Central memory CD8-positive, alpha-beta T cell (primary cell): ENCODE results near the gene EPHB4.
A peak's percentile ranks its signal among the peaks of the same experiment; 100 is the strongest.
"Not testable (repeated sequence)": the region's sequence is repeated elsewhere in the genome, so short reads cannot be mapped to it uniquely, and the experiment has no call there.

Experiments
- ATAC-seq: fragments of 150-1000 bp; cut with Tn5 transposase; replicated peaks from 2 replicates; pipeline ENCODE4 v1.10.0; 2022; ENCODE audit warnings: mild to moderate bottlenecking, moderate FRiP score, moderate number of reproducible peaks; ENCODE audit not compliant: poor library complexity, severe bottlenecking; ENCODE audit errors: extremely low read depth
- DNase-seq, 2 donors: peaks; one replicate each; pipeline ENCODE4 v3.0.0; 2021; ENCODE audit warnings: low spot score in 2 of 2
- H3K27ac Mint-ChIP-seq: one replicate; pipeline ENCODE4 v1.8.0; 2022; ENCODE audit warnings: low read depth, mild to moderate bottlenecking, moderate library complexity, mixed read lengths
- H3K27me3 Mint-ChIP-seq: one replicate; pipeline ENCODE4 v1.8.0; 2022; ENCODE audit warnings: mixed read lengths
- H3K36me3 Mint-ChIP-seq: one replicate; pipeline ENCODE4 v1.8.0; 2022; ENCODE audit warnings: mild to moderate bottlenecking, moderate library complexity, mixed read lengths; ENCODE audit not compliant: insufficient read depth
- H3K4me1 Mint-ChIP-seq: one replicate; pipeline ENCODE4 v1.8.0; 2022; ENCODE audit warnings: mixed read lengths
- H3K4me3 Mint-ChIP-seq: one replicate; pipeline ENCODE4 v1.8.0; 2022; ENCODE audit warnings: mild to moderate bottlenecking, moderate library complexity, mixed read lengths
- H3K9me3 Mint-ChIP-seq: one replicate; pipeline ENCODE4 v1.8.0; 2022; ENCODE audit warnings: mixed read lengths

EPHB4 gene

DNA sequence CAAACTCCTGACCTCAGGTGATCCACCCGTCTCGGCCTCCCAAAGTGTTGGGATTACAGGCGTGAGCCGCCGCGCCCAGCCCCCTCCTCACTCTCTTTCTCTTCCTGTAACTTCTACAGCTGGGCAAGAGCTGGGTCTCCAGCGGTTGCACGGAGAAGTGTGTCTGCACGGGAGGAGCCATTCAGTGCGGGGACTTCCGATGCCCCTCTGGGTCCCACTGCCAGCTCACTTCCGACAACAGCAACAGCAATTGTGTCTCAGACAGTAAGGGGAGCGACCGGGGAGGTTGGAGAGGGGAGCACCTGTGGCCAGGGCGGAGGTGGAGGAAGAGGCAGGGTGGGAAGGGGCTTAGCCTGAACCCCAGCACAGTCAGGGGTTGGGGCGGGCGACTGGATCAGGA, 41.4 kb downstream of the EPHB4 start:
- Mint-ChIP-seq H3K9me3 (no peaks in the 10 kb centered on the region), H3K36me3 (no peaks in the 10 kb centered on the region), H3K27me3 (peaks cover 46% of the 10 kb centered on the region), H3K4me1 (peaks cover 5% of the 10 kb centered on the region), H3K4me3 (peak overlapping the region; percentile 23), H3K27ac (no peak overlapping the region)
- no peak for ATAC-seq
- DNase-seq: no peak

DNA sequence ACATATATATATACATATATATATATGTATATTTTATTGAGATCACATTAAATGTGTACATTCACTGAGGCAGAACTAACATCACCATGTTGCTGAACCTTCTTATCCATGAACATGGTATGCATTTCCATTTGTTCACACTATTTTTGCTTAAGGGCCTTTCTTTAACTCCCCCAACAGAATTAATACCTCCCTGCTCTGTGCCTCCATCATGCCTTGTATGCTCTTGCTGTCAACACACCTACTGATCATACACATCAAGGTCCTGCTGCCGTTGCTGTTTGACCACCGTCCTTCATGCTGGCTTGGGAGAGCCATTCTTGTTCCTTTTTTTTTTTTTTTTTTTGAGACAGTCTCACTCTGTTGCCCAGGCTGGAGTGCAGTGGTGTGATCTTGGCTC, 43.5 kb downstream of the EPHB4 start:
- no peak for ATAC-seq
- no peak overlapping the region for H3K4me3 Mint-ChIP-seq
- H3K36me3 Mint-ChIP-seq: no peaks in the 10 kb centered on the region
- no peaks in the 10 kb centered on the region for H3K9me3 Mint-ChIP-seq
- H3K27me3 Mint-ChIP-seq: peaks cover 39% of the 10 kb centered on the region
- no peak for DNase-seq
- peaks cover 5% of the 10 kb centered on the region for H3K4me1 Mint-ChIP-seq
- H3K27ac Mint-ChIP-seq: no peak overlapping the region

DNA sequence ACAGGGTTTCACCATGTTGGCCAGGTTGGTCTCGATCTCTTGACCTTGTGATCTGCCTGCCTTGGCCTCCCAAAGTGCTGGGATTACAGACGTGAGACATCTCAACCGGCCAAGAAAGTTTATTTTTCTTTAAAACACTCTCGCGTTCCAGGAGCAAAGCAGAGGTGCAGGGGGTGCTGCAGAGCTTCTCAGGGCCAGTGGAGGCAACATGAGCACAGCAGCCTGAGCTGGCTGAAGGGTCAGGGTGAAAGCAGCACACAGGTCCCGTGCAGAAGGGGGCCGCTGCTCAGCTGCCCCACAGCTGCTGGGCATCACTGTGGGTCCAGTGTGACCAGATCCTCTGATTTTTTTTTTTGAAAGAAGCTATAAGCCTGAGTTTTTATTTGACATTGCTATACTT, 46.1 kb downstream of the EPHB4 start:
- H3K36me3 Mint-ChIP-seq: no peaks in the 10 kb centered on the region
- ATAC-seq (no peak), DNase-seq (no peak)
- H3K4me1 Mint-ChIP-seq: peaks cover 5% of the 10 kb centered on the region
- H3K4me3 Mint-ChIP-seq: no peak overlapping the region
- no peak overlapping the region for H3K27ac Mint-ChIP-seq
- H3K9me3 Mint-ChIP-seq: no peaks in the 10 kb centered on the region
- H3K27me3 Mint-ChIP-seq: peaks cover 37% of the 10 kb centered on the region

DNA sequence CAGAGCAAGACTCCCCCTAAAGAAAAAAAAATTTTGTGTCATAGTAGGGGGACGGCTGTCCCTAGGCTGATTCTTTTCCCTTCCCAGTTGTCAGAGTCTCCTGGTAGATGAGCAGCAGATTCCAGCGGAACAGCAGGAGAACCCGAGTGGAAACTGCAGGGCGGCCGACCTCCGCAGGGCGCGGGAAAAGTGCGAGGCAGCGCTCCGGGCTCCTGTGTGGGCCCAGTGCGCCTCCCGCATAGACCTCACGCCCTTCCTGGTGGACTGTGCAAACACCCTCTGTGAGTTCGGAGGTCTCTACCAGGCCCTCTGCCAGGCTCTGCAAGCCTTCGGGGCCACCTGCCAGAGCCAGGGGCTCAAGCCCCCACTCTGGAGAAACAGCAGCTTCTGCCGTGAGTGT, 48.0 kb downstream of the EPHB4 start:
- Mint-ChIP-seq H3K27ac (no peak overlapping the region), H3K4me3 (no peak overlapping the region), H3K27me3 (peaks cover 33% of the 10 kb centered on the region), H3K4me1 (no peaks in the 10 kb centered on the region), H3K9me3 (no peaks in the 10 kb centered on the region), H3K36me3 (no peaks in the 10 kb centered on the region)
- ATAC-seq (no peak), DNase-seq (no peak)

DNA sequence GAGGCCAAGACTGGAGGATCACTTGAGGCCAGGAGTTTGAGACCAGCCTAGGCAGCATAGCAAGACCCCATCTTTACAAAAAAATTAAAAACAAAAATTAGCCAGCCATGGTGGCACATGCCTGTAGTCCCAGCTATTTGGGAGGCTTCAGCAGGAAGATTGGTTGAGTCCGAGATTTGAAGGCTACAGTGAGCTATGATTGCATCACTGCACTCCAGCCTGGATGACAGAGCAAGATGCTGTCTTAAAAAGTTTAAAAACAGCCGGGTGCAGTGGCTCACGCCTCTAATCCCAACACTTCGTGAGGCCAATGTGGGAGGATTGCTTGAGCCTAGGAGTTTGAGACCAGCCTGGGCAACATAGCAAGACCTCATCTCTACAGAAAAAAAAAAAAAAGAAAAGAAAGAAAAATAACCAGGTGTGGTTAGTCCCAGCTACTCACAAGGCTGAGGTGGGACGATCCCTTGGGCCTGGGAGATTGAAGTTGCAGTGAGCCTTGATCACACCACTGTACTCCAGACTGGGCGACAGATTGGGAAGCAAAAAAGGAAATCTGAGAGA, 49.2 kb downstream of the EPHB4 start:
- no peak overlapping the region for H3K4me3 Mint-ChIP-seq
- no peaks in the 10 kb centered on the region for H3K9me3 Mint-ChIP-seq
- DNase-seq (no peak), ATAC-seq (no peak)
- no peak overlapping the region for H3K27ac Mint-ChIP-seq
- peaks cover 31% of the 10 kb centered on the region for H3K27me3 Mint-ChIP-seq
- no peaks in the 10 kb centered on the region for H3K4me1 Mint-ChIP-seq
- H3K36me3 Mint-ChIP-seq: no peaks in the 10 kb centered on the region

DNA sequence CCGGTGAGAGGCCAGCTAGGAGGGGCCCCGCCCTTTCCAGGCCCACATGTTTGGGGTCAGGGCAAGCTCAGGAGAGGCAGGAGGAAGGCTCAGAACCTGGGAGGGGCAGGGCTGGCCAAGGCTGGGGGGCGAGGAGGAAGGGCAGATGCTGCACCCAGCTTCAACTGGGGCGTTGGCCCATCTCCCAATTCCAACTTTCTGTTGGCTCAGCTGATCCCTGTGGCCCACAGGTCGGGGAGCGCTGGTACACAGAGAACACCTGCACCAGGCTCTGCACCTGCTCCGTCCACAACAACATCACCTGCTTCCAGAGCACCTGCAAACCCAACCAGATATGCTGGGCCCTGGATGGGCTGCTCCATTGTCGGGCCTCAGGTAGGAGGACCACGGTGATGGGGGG, 53.8 kb downstream of the EPHB4 start:
- H3K9me3 Mint-ChIP-seq: no peaks in the 10 kb centered on the region
- no peak for DNase-seq

DNA sequence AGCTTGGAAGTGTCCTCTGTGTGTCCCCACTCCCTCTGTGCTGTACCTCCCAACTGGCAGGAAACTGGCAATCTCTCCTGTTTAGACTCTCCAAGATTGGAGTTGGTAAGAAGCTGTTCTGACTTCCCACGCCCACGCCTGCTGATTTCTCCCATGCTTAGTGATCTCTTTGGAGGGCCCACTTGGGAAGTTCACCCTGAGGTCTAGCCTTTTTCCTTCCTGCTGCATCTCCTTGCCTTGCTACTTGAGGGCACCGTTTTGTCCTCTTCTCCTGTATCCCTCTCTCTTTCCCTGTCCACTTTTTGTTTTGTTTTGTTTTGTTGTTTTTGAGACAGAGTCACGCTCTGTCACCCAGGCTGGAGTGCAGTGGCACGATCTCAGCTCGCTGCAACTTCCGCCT, 58.5 kb downstream of the EPHB4 start:
- Mint-ChIP-seq H3K4me1 (no peaks in the 10 kb centered on the region), H3K27ac (peak overlapping the region; percentile 72), H3K4me3 (no peak overlapping the region), H3K9me3 (no peaks in the 10 kb centered on the region), H3K36me3 (no peaks in the 10 kb centered on the region), H3K27me3 (peaks cover 44% of the 10 kb centered on the region)
- DNase-seq (no peak), ATAC-seq (no peak)

More for the DNA sequence above, 53.8 kb downstream of the EPHB4 start:
- H3K4me1 Mint-ChIP-seq: no peaks in the 10 kb centered on the region
- peaks cover 48% of the 10 kb centered on the region for H3K27me3 Mint-ChIP-seq
- ATAC-seq: no peak
- no peak overlapping the region for H3K27ac Mint-ChIP-seq
- no peak overlapping the region for H3K4me3 Mint-ChIP-seq
- no peaks in the 10 kb centered on the region for H3K36me3 Mint-ChIP-seq

DNA sequence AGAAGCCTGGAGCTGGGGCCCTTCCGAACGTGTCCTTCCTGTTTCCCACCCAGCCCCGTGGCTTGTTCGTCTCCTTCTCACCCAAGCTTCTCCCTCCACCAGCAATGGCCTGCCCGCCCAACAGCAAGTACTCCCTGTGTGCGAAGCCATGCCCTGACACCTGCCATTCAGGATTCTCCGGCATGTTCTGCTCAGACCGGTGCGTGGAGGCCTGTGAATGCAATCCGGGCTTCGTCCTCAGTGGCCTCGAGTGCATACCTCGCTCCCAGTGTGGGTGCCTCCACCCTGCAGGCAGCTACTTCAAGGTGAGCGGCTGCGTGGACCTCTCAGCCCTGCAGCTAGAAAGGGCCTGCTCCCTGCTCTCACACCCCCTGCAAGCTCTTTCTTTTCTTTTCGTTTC, 62.1 kb downstream of the EPHB4 start:
- Mint-ChIP-seq H3K27me3 (peaks cover 54% of the 10 kb centered on the region), H3K4me3 (no peak overlapping the region), H3K36me3 (no peaks in the 10 kb centered on the region), H3K27ac (no peak overlapping the region), H3K4me1 (no peaks in the 10 kb centered on the region), H3K9me3 (no peaks in the 10 kb centered on the region)
- no peak for DNase-seq
- ATAC-seq: no peak

DNA sequence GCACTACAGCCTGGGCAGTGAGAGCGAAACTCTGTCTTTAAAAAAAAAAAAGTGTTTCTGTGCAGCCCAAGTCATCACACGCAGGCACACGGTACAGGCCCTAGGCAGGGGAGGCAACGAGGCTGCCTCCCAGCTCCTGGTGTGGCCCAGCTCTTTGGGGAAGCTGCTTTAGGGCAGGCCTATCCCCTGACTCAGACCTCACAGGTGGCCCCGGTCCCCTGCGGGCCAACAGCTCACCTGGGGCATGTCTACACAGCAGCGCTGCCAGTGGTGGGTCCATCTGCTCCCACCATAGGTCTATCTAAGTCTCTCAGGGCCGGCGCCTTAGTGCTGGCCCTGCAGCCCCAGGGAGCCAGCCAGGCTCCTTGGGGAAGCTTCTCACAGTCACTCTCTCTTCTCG, 62.5 kb downstream of the EPHB4 start:
- DNase-seq (no peak), ATAC-seq (no peak)
- no peak overlapping the region for H3K27ac Mint-ChIP-seq
- no peaks in the 10 kb centered on the region for H3K9me3 Mint-ChIP-seq
- no peak overlapping the region for H3K4me3 Mint-ChIP-seq
- H3K4me1 Mint-ChIP-seq: no peaks in the 10 kb centered on the region
- peaks cover 50% of the 10 kb centered on the region for H3K27me3 Mint-ChIP-seq
- no peaks in the 10 kb centered on the region for H3K36me3 Mint-ChIP-seq

DNA sequence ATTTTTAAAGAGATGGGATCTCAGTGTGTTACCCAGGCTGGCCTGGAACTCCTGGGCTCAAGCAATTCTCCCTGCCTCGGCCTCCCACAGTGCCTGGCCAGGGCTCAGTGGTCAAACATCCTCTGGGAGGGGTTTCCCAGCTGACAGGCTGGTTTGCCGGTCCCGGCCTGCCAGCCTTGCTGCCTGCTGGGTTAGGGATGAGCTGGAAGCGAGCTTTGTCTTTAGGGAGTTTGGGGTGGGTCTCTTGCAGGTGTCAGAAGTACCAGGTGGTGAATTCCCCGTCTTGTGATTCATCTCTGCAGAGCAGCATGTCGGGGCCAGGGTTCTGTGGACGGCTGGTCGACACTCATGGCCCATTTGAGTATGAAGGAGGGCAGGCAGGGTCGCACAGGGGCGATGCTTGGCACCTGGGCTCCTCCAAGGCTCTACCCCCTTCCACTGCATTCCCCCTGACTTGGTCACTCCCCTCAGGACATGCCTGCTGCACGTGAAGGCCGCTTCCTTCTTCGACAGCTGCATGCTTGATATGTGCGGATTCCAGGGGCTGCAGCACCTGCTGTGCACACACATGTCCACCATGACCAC, 63.7 kb downstream of the EPHB4 start:
- Mint-ChIP-seq H3K27me3 (peaks cover 38% of the 10 kb centered on the region), H3K27ac (no peak overlapping the region), H3K4me3 (no peak overlapping the region), H3K9me3 (no peaks in the 10 kb centered on the region), H3K4me1 (no peaks in the 10 kb centered on the region), H3K36me3 (no peaks in the 10 kb centered on the region)
- DNase-seq: no peak
- ATAC-seq: no peak

DNA sequence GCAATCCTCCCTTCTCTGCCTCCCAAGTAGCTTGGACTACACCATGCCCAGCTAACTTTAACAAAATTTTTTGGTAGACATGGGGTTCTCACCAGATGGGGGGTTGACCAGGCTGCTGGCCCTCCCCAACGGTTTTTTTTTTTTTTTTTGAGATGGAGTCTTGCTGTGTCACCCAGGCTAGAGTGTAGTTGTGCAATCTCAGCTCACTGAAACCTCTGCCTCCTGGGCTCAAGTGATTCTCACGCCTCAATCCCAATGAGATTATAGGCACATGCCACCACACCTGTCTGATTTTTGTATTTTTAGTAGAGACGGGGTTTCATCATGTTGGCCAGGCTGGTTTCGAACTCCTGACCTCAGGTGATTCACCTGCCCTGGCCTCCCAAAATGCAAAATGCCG, 64.5 kb downstream of the EPHB4 start:
- not testable (repeated sequence) for H3K4me1 Mint-ChIP-seq, H3K4me3 Mint-ChIP-seq, H3K9me3 Mint-ChIP-seq, DNase-seq, ATAC-seq, H3K36me3 Mint-ChIP-seq, H3K27ac Mint-ChIP-seq
- peaks cover 30% of the 10 kb centered on the region for H3K27me3 Mint-ChIP-seq

DNA sequence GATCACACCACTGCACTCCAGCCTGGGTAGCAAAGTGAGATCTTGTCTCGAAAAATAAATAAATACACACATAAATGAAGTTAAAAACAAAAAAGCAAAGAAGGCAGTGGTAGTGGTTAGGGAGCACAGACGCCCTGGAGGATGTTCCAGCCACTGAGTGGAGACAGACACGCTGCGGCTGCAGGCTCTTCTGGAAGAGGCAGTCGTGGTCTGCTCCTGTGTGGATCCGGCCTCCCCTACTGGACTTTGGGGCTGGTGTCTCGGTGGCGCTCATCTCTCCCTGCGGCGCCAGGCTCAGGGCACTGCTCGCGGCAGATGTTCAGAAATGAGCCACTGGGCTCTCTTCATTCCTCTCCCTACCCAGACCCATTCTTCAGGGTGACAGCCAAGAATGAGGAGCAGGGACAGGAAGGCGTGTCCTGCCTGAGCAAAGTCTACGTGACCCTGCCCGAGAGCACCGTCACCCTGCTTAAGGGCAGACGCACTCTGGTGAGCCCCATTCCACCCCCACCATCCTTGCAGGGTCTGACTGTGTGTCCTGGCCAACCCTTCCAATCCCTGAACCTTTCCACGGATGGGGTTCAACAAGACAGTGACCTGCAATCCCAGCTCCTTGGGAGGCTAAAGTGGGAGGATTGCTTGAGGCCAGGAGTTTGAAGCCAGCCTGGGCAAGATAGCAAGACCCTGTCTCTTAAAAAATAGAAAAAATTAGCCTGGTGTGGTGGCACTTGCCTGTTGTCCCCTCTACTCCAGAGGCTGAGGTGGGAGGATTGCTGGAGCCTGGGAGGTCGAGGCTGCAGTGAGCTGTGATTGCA, 67.8 kb downstream of the EPHB4 start:
- DNase-seq: no peak
- H3K9me3 Mint-ChIP-seq: no peaks in the 10 kb centered on the region
- peaks cover 10% of the 10 kb centered on the region for H3K27me3 Mint-ChIP-seq
- no peak overlapping the region for H3K4me3 Mint-ChIP-seq
- peaks cover 2% of the 10 kb centered on the region for H3K36me3 Mint-ChIP-seq
- no peak for ATAC-seq
- H3K27ac Mint-ChIP-seq: no peak overlapping the region
- H3K4me1 Mint-ChIP-seq: no peaks in the 10 kb centered on the region

DNA sequence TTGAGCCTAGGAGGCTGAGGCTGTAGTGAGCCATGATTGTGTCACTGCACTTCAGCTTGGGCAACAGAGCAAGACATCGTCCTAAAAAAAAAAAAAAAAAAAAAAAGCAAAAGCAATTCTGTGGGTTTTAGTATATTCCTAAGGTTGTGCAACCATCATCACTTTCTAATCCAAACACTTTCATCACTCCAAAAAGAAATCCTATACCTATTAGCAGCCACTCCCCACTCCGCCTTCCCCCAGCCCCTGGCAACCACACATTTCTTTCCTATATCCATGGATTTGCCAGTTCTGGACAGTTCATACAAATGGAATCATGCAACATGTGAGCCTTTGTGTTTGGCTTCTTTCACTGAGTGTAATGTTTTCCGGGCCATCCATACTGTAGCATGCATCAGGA, 73.6 kb downstream of the EPHB4 start:
- H3K36me3 Mint-ChIP-seq: peaks cover 5% of the 10 kb centered on the region
- ATAC-seq (no peak), DNase-seq (no peak)
- no peak overlapping the region for H3K4me3 Mint-ChIP-seq
- peaks cover 37% of the 10 kb centered on the region for H3K27me3 Mint-ChIP-seq
- H3K4me1 Mint-ChIP-seq: no peaks in the 10 kb centered on the region
- H3K27ac Mint-ChIP-seq: no peak overlapping the region
- H3K9me3 Mint-ChIP-seq: no peaks in the 10 kb centered on the region
